D341Med (cell line): ENCODE data around the gene TANGO6.
"Not testable (repeated sequence)": the region's sequence is repeated elsewhere in the genome, so short reads cannot be mapped to it uniquely, and the experiment has no call there.

Experiments
- DNase-seq: peaks from one replicate; pipeline ENCODE4 v3.0.0; 2012; ENCODE audit warnings: low spot score

The TANGO6 gene

DNA sequence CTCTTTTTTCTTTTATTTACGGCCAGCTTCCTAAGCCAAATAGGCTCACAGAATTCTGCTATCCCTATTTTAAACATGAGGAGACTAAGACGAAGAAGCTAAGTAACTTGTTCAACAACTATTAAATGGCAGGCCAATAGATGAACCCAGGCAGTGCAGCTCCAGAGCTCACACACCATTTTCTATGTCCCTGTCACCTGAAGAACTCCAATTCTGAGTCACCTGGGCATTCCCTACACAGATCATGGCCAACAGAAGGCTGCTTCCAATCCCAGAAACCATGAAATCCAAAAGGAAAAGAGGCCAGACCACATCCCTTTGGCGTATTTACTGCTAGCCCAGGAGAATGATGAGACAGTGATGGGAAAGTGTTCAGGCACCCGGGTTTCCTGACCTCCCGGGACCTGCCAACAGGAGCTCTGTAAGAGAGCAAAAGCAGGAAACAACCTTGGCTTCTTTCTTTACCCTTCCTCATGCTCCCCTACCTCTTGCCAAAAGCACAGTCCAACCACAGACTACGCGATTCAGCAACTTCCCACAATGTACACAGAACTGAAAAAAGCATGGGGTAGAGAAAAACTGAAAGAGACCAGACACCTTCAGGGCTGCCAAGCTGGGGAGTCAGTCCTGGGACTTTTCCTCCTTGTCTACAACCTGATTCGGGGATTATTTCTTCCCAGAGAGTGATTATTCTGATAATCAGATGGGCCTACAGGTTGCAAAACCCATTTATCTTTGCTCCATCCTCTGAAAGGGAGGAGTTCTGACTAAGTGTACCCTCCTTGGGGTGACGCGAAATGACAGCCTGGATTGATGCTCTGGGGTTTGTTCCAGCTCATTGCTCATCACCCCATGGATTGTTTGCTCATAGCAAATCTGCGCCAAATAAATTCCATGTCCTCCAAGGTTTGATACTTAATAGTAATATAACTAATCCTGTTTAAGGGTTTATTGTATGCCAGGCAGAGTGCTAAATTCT lies 214.4 kb downstream of the TANGO6 start:
- no peak for DNase-seq

DNA sequence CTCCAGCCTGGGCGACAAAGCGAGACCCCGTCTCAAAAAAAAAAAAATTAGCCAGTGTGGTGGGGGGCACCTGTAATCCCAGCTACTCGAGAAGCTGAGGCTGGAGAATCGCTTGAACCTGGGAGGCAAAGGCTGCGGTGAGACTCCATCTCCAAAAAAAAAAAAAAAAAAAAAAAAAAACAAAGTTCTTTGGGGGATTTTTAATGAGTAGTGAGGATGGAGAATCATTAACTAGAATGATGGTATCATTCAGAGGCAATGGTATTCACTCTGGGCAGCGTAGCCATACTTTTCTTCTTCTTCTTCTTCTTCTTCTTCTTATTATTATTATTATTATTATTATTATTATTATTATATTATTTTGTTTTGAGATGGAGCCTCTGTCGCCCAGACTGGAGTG lies 220.2 kb downstream of the TANGO6 start:
- not testable (repeated sequence) for DNase-seq

- no peak for DNase-seq
These were observed 220.9 kb downstream of the TANGO6 start for GRCh38 chr16:69064124-69064763.

- DNase-seq = no peak
These were observed 221.5 kb downstream of the TANGO6 start for GRCh38 chr16:69064764-69065313.

DNA sequence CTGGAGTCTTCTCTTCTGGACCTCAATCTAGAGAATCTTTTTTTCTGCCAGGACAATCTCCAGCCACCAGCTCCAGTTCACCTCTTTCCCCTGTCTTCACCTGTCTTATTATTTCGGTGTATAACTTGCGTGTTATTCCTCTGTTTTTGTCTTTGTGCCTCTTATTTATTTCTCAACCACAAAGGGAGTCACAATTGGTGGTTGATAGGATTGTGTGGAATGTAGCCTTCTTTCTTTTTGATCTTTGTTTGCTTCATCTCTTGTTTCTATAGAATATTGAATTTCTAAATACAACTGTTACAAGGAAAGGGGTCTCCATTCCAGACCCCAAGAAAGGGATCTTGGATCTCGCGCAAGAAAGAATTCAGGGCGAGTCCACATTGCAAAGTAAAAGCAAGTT lies 226.2 kb downstream of the TANGO6 start:
- DNase-seq = no peak

GRCh38 chr16:69071036-69071435 lies 227.7 kb downstream of the TANGO6 start:
- no peak for DNase-seq

DNA sequence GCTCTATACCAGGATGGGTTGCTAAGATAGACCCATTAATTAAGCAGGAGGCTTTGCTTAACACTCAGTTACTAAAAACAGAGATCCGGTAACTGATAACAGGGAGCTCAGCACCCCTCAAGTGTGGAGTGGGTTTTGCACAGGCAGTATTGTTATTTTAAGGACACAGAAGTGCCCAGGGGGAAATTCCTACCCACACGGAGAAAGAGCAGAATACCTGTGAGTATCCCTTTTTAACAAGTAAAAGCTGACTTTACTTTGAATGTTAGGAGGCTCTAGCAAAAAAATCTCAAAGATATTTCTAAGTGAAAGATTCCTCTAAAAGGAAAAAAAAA lies 229.3 kb downstream of the TANGO6 start:
- DNase-seq = no peak

- no peak for DNase-seq
These were observed 229.9 kb downstream of the TANGO6 start for GRCh38 chr16:69073181-69073702.

DNA sequence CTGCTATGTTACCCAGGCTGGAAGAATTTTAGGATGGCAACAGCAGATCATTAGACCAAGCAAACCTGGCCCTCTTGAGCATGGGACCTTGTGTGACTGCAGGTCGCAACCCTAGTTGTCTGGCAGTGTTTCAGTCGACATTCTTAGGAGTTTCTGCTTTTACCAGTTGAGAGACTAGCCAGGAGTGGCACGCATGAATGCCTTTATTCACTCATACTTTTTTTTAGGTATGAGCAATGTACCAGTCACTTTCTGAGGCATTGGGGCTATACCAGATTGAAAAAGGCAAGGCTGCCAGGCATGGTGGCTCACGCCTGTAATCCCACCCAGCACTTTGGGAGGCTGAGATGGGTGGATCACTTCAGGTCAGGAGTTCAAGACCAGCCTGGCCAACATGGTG lies 233.9 kb downstream of the TANGO6 start:
- no peak for DNase-seq

GRCh38 chr16:69078073-69078472 lies 234.7 kb downstream of the TANGO6 start:
- DNase-seq = no peak

- no peak for DNase-seq
These were observed 236.4 kb downstream of the TANGO6 start for GRCh38 chr16:69079697-69080096.

DNA sequence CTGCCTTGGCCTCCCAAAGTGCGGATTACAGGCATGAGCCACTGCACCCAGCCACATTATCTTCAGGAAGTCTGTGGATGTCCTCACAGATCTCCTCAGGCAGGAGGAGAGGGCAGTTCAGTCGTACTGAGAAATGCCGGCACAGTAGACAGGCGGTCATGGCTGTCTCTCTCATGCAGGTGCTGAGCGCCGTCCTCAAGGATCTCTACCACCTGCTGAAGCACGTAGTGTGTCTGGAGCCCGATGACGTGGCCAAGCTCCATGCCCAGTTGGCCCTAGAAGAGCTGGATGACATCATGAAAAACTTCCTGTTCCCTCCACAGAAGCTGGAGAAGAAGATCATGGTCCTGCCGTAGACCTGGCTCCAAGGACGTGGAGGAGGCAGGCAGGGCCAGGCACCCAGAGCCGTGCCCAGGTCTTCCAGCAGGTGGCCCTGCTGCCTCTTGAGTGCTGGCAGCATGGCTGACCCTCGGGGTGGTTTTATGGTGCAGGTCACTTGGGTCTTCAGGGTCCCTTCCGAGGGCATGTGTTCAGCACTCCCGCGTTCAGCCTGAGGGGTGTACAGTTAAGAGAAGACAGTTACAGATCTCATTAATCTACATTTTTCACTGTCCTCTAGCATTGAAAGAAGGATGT lies 240.1 kb downstream of the TANGO6 start:
- DNase-seq = no peak

- no peak for DNase-seq
These were observed 241.0 kb downstream of the TANGO6 start for GRCh38 chr16:69084289-69084688.

DNA sequence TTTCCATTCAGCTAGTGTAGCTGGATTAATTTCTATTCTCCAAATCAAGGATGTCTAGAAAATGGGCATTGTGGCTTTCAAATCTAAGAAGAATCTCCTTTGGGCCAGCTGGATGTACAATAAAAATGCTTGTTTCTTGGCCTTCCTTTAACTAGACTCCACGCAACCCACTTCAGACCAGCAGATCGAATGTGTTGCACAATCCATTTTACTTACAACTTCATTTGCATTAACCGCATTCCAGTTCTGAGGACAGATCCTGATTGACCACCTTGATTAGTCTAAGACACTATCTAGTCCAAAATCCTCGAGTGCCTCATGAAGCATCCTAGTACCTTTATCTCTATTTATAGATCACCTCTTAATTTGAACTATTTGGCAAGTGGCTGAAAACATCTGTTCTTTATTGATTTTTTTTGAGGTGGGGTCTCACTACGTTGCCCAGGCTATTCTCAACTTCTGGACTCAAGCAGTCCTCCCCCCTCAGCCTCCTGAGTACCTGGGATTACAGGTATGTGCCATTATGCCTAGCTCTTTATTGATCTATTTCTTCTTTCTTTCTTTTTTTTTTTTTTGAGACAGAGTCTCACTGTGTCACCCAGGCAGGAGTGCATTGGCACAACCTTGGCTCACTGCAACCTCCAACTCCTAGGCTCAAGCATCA lies 241.8 kb downstream of the TANGO6 start:
- DNase-seq = no peak

DNA sequence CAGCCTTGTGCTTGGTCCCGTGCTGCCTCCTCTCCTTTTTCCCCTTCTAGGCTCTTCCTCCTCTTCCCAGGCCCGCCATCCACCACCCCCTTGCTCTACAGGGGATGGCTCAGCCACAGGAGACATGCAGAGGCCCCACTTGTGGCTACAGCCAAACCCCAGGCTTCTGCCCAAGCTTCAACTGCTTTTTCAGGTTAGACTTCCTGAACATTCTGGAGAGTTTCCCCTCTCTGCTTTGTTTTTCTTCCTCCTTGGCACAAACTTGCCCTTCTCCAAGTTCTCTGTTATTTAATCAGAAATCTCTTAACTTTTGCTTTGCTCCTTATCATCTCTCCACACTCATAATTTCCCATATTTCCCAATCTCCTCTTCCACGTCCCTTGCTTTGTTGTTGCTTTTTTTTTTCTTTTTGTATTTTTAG lies 243.8 kb downstream of the TANGO6 start:
- no peak for DNase-seq

DNA sequence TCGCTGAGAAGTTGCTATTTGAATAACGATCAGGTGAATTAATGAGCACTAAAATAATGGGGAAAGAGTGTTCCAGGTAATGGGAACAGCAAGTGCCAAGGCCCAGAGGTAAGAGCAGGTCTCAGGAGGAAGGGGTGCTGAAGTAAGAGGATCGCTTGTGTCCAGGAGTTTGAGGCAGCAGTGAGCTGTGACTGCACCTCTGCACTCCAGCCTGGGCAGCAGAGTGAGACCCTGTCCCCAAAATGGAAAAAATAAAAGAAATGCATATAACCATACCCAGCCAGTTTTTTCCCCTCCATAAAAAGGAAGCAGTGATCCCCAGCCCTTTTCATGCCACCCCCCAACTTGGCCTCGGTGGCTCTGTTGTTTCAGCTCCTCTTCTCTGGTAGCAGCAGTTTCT lies 245.4 kb downstream of the TANGO6 start:
- DNase-seq = no peak

DNA sequence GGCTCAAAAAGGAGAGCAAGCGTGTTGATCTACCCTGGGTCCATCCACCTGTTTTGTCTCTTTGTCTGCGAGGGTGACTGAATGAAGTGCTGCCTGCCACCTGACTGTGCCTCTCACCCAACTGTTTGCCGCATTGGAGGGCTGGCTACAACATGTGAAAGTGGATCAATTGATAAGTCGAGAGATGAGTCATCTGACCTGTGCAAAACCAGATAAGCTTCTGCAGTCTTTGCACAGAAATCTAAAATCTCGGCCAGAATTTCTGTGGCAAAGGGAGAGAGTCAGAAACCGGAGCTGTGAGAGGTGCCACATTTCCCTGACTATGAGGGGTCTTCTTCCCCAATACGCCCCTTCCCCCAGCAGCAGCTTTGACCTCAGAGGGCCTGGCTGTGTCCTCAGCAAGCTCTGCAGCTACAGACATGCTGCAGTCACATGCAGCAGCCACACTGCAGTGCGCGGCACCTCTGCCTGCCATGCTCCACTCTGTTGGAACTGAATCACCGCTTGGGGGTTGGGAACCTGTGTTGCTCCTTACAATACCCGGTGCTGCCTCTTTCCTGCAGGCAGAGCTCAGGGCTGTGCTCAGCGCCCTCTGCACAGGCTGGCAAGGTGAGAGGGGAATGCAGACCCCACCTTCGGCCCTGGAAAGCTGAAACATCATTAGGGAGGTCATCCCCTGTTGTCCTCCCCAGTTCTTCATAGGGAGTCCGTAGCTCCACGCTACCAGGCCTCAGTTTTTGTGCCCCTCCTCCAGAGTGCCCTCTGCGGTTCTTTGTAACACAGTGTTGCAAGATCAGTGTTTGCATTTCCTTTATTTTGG lies 246.0 kb downstream of the TANGO6 start:
- DNase-seq = no peak

- DNase-seq = no peak
These were observed 250.6 kb downstream of the TANGO6 start for GRCh38 chr16:69093974-69094373.

- DNase-seq = no peak
These were observed 251.2 kb downstream of the TANGO6 start for GRCh38 chr16:69094501-69094900.

DNA sequence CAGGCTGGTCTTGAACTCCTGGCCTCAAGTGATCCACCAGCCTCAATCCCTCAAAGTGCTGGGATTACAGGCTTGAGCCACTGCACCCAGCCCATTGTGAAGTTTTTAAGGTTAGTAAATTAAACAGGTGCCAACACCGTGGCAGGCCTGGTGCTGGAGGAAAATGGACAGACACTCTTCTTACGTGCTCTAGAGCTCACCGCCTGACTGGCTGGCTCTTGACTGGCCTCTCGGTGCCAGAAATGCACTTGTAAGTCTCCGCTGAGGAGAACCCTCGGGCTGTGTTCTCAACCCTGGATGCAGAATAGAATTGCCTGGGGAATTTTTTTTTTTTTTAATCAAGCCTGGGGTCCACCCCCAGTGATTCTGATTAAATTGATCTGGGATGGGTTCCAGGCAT lies 251.9 kb downstream of the TANGO6 start:
- no peak for DNase-seq

GRCh38 chr16:69100071-69100691 lies 256.9 kb downstream of the TANGO6 start:
- no peak for DNase-seq
